ENCODE data around the gene CD276.

DNA sequence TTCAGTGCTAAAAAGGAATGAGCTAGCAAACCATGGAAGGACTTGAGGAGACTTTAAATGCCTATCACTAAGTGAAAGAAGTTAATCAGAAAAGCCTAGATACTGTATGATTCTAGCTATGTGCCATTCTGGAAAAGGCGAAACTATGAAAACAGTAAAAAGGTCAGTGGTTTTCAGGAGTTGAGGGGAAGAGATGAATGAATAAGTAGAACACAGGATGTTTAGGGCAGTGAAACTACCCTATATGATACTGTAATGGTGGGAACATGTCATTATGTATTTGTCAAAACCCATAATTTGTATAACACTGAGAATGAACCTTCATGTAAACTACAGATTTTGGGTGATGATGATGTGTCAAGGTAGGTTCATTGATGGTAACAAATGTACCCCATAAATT, 9.6 kb upstream of the CD276 start:
- TF ChIP-seq, protein P1, sequence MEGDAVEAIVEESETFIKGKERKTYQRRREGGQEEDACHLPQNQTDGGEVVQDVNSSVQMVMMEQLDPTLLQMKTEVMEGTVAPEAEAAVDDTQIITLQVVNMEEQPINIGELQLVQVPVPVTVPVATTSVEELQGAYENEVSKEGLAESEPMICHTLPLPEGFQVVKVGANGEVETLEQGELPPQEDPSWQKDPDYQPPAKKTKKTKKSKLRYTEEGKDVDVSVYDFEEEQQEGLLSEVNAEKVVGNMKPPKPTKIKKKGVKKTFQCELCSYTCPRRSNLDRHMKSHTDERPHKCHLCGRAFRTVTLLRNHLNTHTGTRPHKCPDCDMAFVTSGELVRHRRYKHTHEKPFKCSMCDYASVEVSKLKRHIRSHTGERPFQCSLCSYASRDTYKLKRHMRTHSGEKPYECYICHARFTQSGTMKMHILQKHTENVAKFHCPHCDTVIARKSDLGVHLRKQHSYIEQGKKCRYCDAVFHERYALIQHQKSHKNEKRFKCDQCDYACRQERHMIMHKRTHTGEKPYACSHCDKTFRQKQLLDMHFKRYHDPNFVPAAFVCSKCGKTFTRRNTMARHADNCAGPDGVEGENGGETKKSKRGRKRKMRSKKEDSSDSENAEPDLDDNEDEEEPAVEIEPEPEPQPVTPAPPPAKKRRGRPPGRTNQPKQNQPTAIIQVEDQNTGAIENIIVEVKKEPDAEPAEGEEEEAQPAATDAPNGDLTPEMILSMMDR (IDR thresholded peaks at IDR 0.05) = no peak
- TF ChIP-seq POLR2A (IDR thresholded peaks at IDR 0.05) (no peak), EP300 (IDR thresholded peaks at IDR 0.05) (no peak), POLR2AphosphoS5 (IDR thresholded peaks at IDR 0.05) (no peak)

Measured in suprapubic skin (tissue), 4 donors.